CD4-positive, alpha-beta T cell (primary cell): ENCODE data around the gene PTP4A2. TPM values are rescaled to one million over a fixed set of nuclear protein-coding genes. Genes with fewer than 3 reads are reported as not detected.

Experiments
- ATAC-seq: fragments of 200-7000 bp; cut with Tn5 transposase; one replicate; pipeline ENCODE4 v1.10.0; 2022; ENCODE audit warnings: mild to moderate bottlenecking; ENCODE audit not compliant: poor library complexity
- CTCF ChIA-PET: fragments of 350-600 bp; sonication (Branson Sonifier 250); formaldehyde crosslinking; loops from one replicate; lab custom pipeline; 2021; ENCODE audit warnings: antibody characterized with exemption, inconsistent platforms; lab: Charles Lee
- POLR2A ChIA-PET: fragments of 350-600 bp; sonication (Branson Sonifier 250); formaldehyde crosslinking; loops from one replicate; lab custom pipeline; 2021; ENCODE audit warnings: antibody characterized with exemption, inconsistent platforms; lab: Charles Lee
- DNase-seq, 14 experiments: peaks; one replicate each; pipeline ENCODE4 v3.0.0-alpha.2; 2013 to 2020; ENCODE audit warnings: mixed read lengths in 2 of 14
- H3K27ac ChIP-seq, 2 donors: one replicate each; pipeline versions ENCODE4 v1.5.1 to v1.7.0; 2013; ENCODE audit warnings: low read length in 2 of 2, low read depth in 1 of 2, mild to moderate bottlenecking in 1 of 2
- H3K27me3 ChIP-seq, 2 experiments: 1 replicate in 1 of 2; 2 replicates in 1 of 2; pipeline versions ENCODE4 v1.6.1 to v1.7.0; 2013; ENCODE audit warnings: low read length in 2 of 2, control low read depth in 1 of 2, mild to moderate bottlenecking in 1 of 2, moderate library complexity in 1 of 2; ENCODE audit not compliant: insufficient read depth in 2 of 2, control insufficient read depth in 1 of 2
- H3K36me3 ChIP-seq: one replicate; pipeline ENCODE4 v1.6.1; 2013; ENCODE audit warnings: low read length, control low read depth; ENCODE audit not compliant: insufficient read depth
- H3K4me1 ChIP-seq: one replicate; pipeline ENCODE4 v1.6.1; 2013; ENCODE audit warnings: low read length, control low read depth; ENCODE audit not compliant: insufficient read depth
- H3K4me3 ChIP-seq: one replicate; pipeline ENCODE4 v1.5.1; 2013; ENCODE audit warnings: mild to moderate bottlenecking, low read length, moderate library complexity
- H3K9me3 ChIP-seq, 2 experiments: 1 replicate in 1 of 2; 2 replicates in 1 of 2; pipeline versions ENCODE4 v1.6.1 to v1.7.0; 2013; ENCODE audit warnings: low read length in 2 of 2, mild to moderate bottlenecking in 2 of 2, control low read depth in 1 of 2, moderate library complexity in 1 of 2; ENCODE audit not compliant: control insufficient read depth in 1 of 2, insufficient read depth in 1 of 2
- H3K27ac Mint-ChIP-seq: one replicate; pipeline ENCODE4 v1.8.0; 2020; ENCODE audit warnings: mixed read lengths
- H3K27me3 Mint-ChIP-seq: one replicate; pipeline ENCODE4 v1.8.0; 2021; ENCODE audit warnings: mixed read lengths
- H3K36me3 Mint-ChIP-seq: one replicate; pipeline ENCODE4 v1.8.0; 2021; ENCODE audit warnings: low read depth, mixed read lengths
- H3K4me1 Mint-ChIP-seq: one replicate; pipeline ENCODE4 v1.8.0; 2021; ENCODE audit warnings: low read depth, mixed read lengths
- H3K4me3 Mint-ChIP-seq: one replicate; pipeline ENCODE4 v1.8.0; 2020; ENCODE audit warnings: mild to moderate bottlenecking, mixed read lengths
- H3K9me3 Mint-ChIP-seq: one replicate; pipeline ENCODE4 v1.8.0; 2020; ENCODE audit warnings: mixed read lengths
- CTCF ChIP-seq: fragments of 200-600 bp; IDR thresholded peaks from one replicate; pipeline ENCODE4 v1.8.0; 2022; ENCODE audit warnings: antibody characterized with exemption, mild to moderate bottlenecking
- intact Hi-C, 2 experiments: fragments of 100-400 bp; cut with DNase I in 1 of 2; cut with micrococcal nuclease in 1 of 2; formaldehyde crosslinking; loops; one replicate each; pipeline versions ENCODE4 v1.15.1 to v1.9.0; 2023 to 2025; cut with DNase I, micrococcal nuclease
- total RNA-seq, 174 experiments: library from RNA in 2 of 174; stranded (reverse) in 2 of 174; gene quantifications; one replicate each; pipeline ENCODE4 v1.2.3 and lab custom pipeline; 2021 to 2026

Gene PTP4A2
- total RNA-seq, 2 experiments from 2014 or later: 282 to 287 TPM

- DNase-seq (no peak), ATAC-seq (no peak)
- Mint-ChIP-seq H3K9me3 (no peaks in the 10 kb centered on the region), H3K4me1 (peaks cover 10% of the 10 kb centered on the region), H3K27me3 (no peaks in the 10 kb centered on the region), H3K36me3 (no peaks in the 10 kb centered on the region), H3K27ac (no peak overlapping the region), H3K4me3 (no peak overlapping the region)
- ChIA-PET POLR2A (interaction anchor here (1.2 kb wide), 1 partner anchor 80 kb away, joined by 4 read pairs; no protein-coding TSS in a partner anchor), CTCF (interaction anchor here (0.6 to 1.2 kb wide), 2 partner anchors 83 to 122 kb away, joined by 3 read pairs; no protein-coding TSS in a partner anchor)
- Histone ChIP-seq H3K27ac (no peak overlapping the region), H3K9me3 (no peaks in the 10 kb centered on the region), H3K36me3 (no peaks in the 10 kb centered on the region), H3K4me3 (no peak overlapping the region), H3K4me1 (peaks cover 4% of the 10 kb centered on the region), H3K27me3 (no peaks in the 10 kb centered on the region)
- no peak for TF ChIP-seq CTCF
- intact Hi-C loops: loop anchor here in 1 of 2 experiments (5.0 kb wide), 1 partner anchor 44 kb away; no protein-coding TSS in a partner anchor
Observed at GRCh38 chr1:31880957-31881687, 57.0 kb downstream of the PTP4A2 start.

GRCh38 chr1:31879981-31880608 is 58.1 kb downstream of the PTP4A2 start:
- H3K4me3 ChIP-seq: no peak overlapping the region
- H3K27ac Mint-ChIP-seq: no peak overlapping the region
- H3K36me3 Mint-ChIP-seq: no peaks in the 10 kb centered on the region
- POLR2A ChIA-PET: interaction anchor here (1.2 kb wide), 1 partner anchor 81 kb away, joined by 4 read pairs; no protein-coding TSS in a partner anchor
- no peaks in the 10 kb centered on the region for H3K27me3 Mint-ChIP-seq
- intact Hi-C loops: loop anchor here in 1 of 2 experiments (5.0 kb wide), 1 partner anchor 43 kb away; no protein-coding TSS in a partner anchor
- H3K9me3 Mint-ChIP-seq: no peaks in the 10 kb centered on the region
- H3K4me1 ChIP-seq: peaks cover 4% of the 10 kb centered on the region
- DNase-seq (no peak), ATAC-seq (no peak)
- H3K9me3 ChIP-seq: no peaks in the 10 kb centered on the region
- CTCF ChIA-PET: no interaction called here
- no peak overlapping the region for H3K4me3 Mint-ChIP-seq
- peaks cover 11% of the 10 kb centered on the region for H3K4me1 Mint-ChIP-seq
- H3K27ac ChIP-seq: no peak overlapping the region
- no peak for TF ChIP-seq CTCF
- H3K36me3 ChIP-seq: no peaks in the 10 kb centered on the region
- H3K27me3 ChIP-seq: no peaks in the 10 kb centered on the region

- H3K4me1 Mint-ChIP-seq: peaks cover 15% of the 10 kb centered on the region
- no peak overlapping the region for H3K27ac ChIP-seq
- no peak overlapping the region for H3K27ac Mint-ChIP-seq
- peaks cover 10% of the 10 kb centered on the region for H3K4me1 ChIP-seq
- intact Hi-C loops: no loop called here
- H3K27me3 ChIP-seq: no peaks in the 10 kb centered on the region
- ATAC-seq (no peak), DNase-seq (no peak)
- H3K36me3 Mint-ChIP-seq: no peaks in the 10 kb centered on the region
- H3K9me3 ChIP-seq: no peaks in the 10 kb centered on the region
- peaks cover under 1% of the 10 kb centered on the region for H3K9me3 Mint-ChIP-seq
- no peak for TF ChIP-seq CTCF
- ChIA-PET CTCF (no interaction called here), POLR2A (interaction anchor here (0.9 kb wide), 1 partner anchor 15 kb away, joined by 3 read pairs; no protein-coding TSS in a partner anchor)
- no peaks in the 10 kb centered on the region for H3K36me3 ChIP-seq
- no peaks in the 10 kb centered on the region for H3K27me3 Mint-ChIP-seq
- H3K4me3 Mint-ChIP-seq: no peak overlapping the region
- no peak overlapping the region for H3K4me3 ChIP-seq
Observed at GRCh38 chr1:31878058-31878457, 60.1 kb downstream of the PTP4A2 start.
